HG02840 (cell line): ENCODE data around the gene PDZK1.
"Not testable (repeated sequence)": the region's sequence is repeated elsewhere in the genome, so short reads cannot be mapped to it uniquely, and the experiment has no call there.

Source experiments
- ATAC-seq: cut with Tn5 transposase; IDR thresholded peaks from one replicate; pipeline ENCODE4 v1.9.1; 2021; ENCODE audit warnings: mild to moderate bottlenecking, moderate library complexity, moderate number of reproducible peaks; ENCODE audit not compliant: unreplicated experiment, low FRiP score

PDZK1 gene

GRCh38 chr1:145665015-145665414, 42.2 kb downstream of the PDZK1 start:
- not testable (repeated sequence) for ATAC-seq

GRCh38 chr1:145662502-145662901, 44.7 kb downstream of the PDZK1 start:
- not testable (repeated sequence) for ATAC-seq

GRCh38 chr1:145656245-145656943, 50.8 kb downstream of the PDZK1 start:
- not testable (repeated sequence) for ATAC-seq

GRCh38 chr1:145643990-145644389, 63.2 kb downstream of the PDZK1 start:
- not testable (repeated sequence) for ATAC-seq

GRCh38 chr1:145641886-145642285, 65.3 kb downstream of the PDZK1 start:
- not testable (repeated sequence) for ATAC-seq

- ATAC-seq: not testable (repeated sequence)
Measured at GRCh38 chr1:145636237-145636636, 70.9 kb downstream of the PDZK1 start.

GRCh38 chr1:145622177-145622576, 85.0 kb downstream of the PDZK1 start:
- not testable (repeated sequence) for ATAC-seq
